22Rv1 (cell line): ENCODE data around the gene ARHGAP18.

Experiments used
- ZFX ChIP-seq: fragments of 450-650 bp; IDR thresholded peaks from 2 replicates; pipeline ENCODE4 v1.6.1; 2017; ENCODE audit warnings: antibody characterized with exemption, borderline replicate concordance
- TF ChIP-seq, protein P1 (sequence below): fragments of 450-650 bp; IDR thresholded peaks from 2 replicates; pipeline ENCODE4 v1.5.1; 2017; ENCODE audit warnings: mild to moderate bottlenecking

- TF ChIP-seq, protein P1, sequence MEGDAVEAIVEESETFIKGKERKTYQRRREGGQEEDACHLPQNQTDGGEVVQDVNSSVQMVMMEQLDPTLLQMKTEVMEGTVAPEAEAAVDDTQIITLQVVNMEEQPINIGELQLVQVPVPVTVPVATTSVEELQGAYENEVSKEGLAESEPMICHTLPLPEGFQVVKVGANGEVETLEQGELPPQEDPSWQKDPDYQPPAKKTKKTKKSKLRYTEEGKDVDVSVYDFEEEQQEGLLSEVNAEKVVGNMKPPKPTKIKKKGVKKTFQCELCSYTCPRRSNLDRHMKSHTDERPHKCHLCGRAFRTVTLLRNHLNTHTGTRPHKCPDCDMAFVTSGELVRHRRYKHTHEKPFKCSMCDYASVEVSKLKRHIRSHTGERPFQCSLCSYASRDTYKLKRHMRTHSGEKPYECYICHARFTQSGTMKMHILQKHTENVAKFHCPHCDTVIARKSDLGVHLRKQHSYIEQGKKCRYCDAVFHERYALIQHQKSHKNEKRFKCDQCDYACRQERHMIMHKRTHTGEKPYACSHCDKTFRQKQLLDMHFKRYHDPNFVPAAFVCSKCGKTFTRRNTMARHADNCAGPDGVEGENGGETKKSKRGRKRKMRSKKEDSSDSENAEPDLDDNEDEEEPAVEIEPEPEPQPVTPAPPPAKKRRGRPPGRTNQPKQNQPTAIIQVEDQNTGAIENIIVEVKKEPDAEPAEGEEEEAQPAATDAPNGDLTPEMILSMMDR, result no peak
- no peak for TF ChIP-seq ZFX
Observed at GRCh38 chr6:129609635-129610034, 100.3 kb downstream of the ARHGAP18 start.
